ENCODE results near the gene RPL22. TPM values are rescaled to one million over a fixed set of nuclear protein-coding genes. Genes with fewer than 3 reads are reported as not detected.

RPL22 gene
- 10 to 100 TPM; 38.9 to 77.9 TPM for total RNA-seq
- polyA plus RNA-seq = 100 to 1,000 TPM in 1 of 2 donors, 10 to 100 TPM in 1; 76.7 to 105 TPM

- Histone ChIP-seq H3K27me3 (ENCODE audit: control insufficient read depth in 4 of 4, insufficient read depth in 4 of 4, low read length in 3 of 4) (no peaks in the 10 kb centered on the region), H3K9me3 (ENCODE audit: control insufficient read depth in 4 of 4, low read length in 3 of 4) (no peaks in the 10 kb centered on the region), H3K27ac (ENCODE audit: low read depth in 1 of 2, low read length in 2 of 2) (peak within 1 kb of the TSS; percentile 75 to 86), H3K9ac (ENCODE audit: low read depth in 1 of 2, low read length in 2 of 2) (peak within 1 kb of the TSS; percentile 94), H3K4me3 (ENCODE audit: low read depth in 1 of 3, low read length in 3 of 3) (peak within 1 kb of the TSS; percentile 81 to 99 (median 94)), H3K4me1 (ENCODE audit: control insufficient read depth in 4 of 4, insufficient read depth in 4 of 4, low read length in 3 of 4) (peaks cover 7 to 29% (median 21%) of the 10 kb centered on the region in 4 donors), H3K36me3 (ENCODE audit: control insufficient read depth in 4 of 4, insufficient read depth in 3 of 4, low read depth in 1 of 4, low read length in 3 of 4) (peaks cover 2 to 15% (median 11%) of the 10 kb centered on the region in 4 donors)
- 2% methylated on average over 53 of the region's 53 CpGs for WGBS
- DNase-seq (ENCODE audit: low spot score) = peak; percentile 94
- TF ChIP-seq ATF3 (IDR thresholded peaks at IDR 0.05) (peak; percentile 43), ZBTB33 (IDR thresholded peaks at IDR 0.05) (peak; percentile 97), MAX (IDR thresholded peaks at IDR 0.05) (peak; percentile 99), CTCF (IDR thresholded peaks at IDR 0.05; ENCODE audit: low read depth, low read length, missing input control) (no peak), EGR1 (IDR thresholded peaks at IDR 0.05; ENCODE audit: low read depth in 2 of 2) (peak; percentile 42 to 89), RXRA (IDR thresholded peaks at IDR 0.05) (peak; percentile 69 to 74), NR2F2 (IDR thresholded peaks at IDR 0.05) (peak; percentile 11), JUND (IDR thresholded peaks at IDR 0.05) (no peak), GABPA (IDR thresholded peaks at IDR 0.05 in 1 of 2, conservative IDR thresholded peaks at IDR 0.05 in 1 of 2) (peak in 1 of 2 donors; percentile 77), FOXA1 (IDR thresholded peaks at IDR 0.05) (peak; percentile 76), HNF4A (conservative IDR thresholded peaks at IDR 0.05) (peak; percentile 47 to 60), TAF1 (conservative IDR thresholded peaks at IDR 0.05) (peak; percentile 55), RAD21 (IDR thresholded peaks at IDR 0.05) (peak; percentile 40 to 55), FOXA2 (IDR thresholded peaks at IDR 0.05) (peak; percentile 72), HNF4G (IDR thresholded peaks at IDR 0.05) (peak; percentile 11), REST (IDR thresholded peaks at IDR 0.05) (peak; percentile 89), SP1 (IDR thresholded peaks at IDR 0.05) (peak; percentile 92), YY1 (IDR thresholded peaks at IDR 0.05) (peak; percentile 98)
Observed at GRCh38 chr1:6199298-6200187, at the start of gene RPL22. RPL22 (minus strand) TSS chr1:6199595; CDS start chr1:6199573, 22 bp downstream.
